A549 treated with dexamethasone at 1 μM for 4 hours (cell line): ENCODE measurements around the gene C9orf85. TPM values are rescaled to one million over a fixed set of nuclear protein-coding genes. Genes with fewer than 3 reads are reported as not detected.

Experiments
- total RNA-seq: library from RNA; stranded (reverse); fragments of 200-300 nt; extraction: Qiagen RNA extraction; gene quantifications from 5 replicates; pipeline ENCODE4 v1.2.3, GENCODE V29; 2022

The C9orf85 gene
- total RNA-seq, result 13.2 to 16.7 TPM (median 13.7 TPM) in 5 replicates

GRCh38 chr9:71911061-71911907 is at the start of gene C9orf85, which contains the start of gene ABHD17B:
C9orf85 (plus strand) TSS chr9:71911639; CDS start chr9:71911735, 96 bp downstream.
ABHD17B (minus strand) TSS chr9:71911193; CDS start chr9:71875080, 36,113 bp downstream.

Other genes starting within 250 kb of the C9orf85 start
- gene CEMIP2, start 143.1 kb upstream of the C9orf85 start, total RNA-seq, result 80.2 to 91.0 TPM (median 81.3 TPM) in 5 replicates
- 12.1 to 17.9 TPM (median 17.1 TPM) in 5 replicates for gene ABHD17B, start 446 bp upstream of the C9orf85 start, total RNA-seq
- gene C9orf57, start 149.0 kb downstream of the C9orf85 start, total RNA-seq, result not detected in 5 replicates
- 0.69 to 1.4 TPM (median 1.0 TPM) in 5 replicates for gene GDA, start 237.8 kb downstream of the C9orf85 start, total RNA-seq